Muscle of leg (tissue), 11 donors: ENCODE data around the gene PARD6A. TPM values are rescaled to one million over a fixed set of nuclear protein-coding genes. Genes with fewer than 3 reads are reported as not detected.

Experiments used
- DNase-seq: peaks from one replicate; pipeline ENCODE4 v3.0.0; 2013
- H3K27ac ChIP-seq: one replicate; pipeline ENCODE4 v1.5.1; 2013; ENCODE audit warnings: mild to moderate bottlenecking, low read length, control low read depth
- H3K27me3 ChIP-seq: one replicate; pipeline ENCODE4 v1.6.1; 2013; ENCODE audit warnings: low read length; ENCODE audit not compliant: control insufficient read depth, insufficient read depth
- H3K36me3 ChIP-seq: one replicate; pipeline ENCODE4 v1.6.1; 2013; ENCODE audit warnings: low read length; ENCODE audit not compliant: control insufficient read depth, insufficient read depth
- H3K4me1 ChIP-seq: one replicate; pipeline ENCODE4 v1.6.1; 2013; ENCODE audit warnings: low read length; ENCODE audit not compliant: control insufficient read depth, insufficient read depth
- H3K4me3 ChIP-seq: one replicate; pipeline ENCODE4 v1.5.1; 2013; ENCODE audit warnings: low read length, control low read depth
- H3K9me3 ChIP-seq: replicated peaks from 2 replicates; pipeline ENCODE4 v1.6.1; 2013; ENCODE audit warnings: low read depth, low read length; ENCODE audit not compliant: control insufficient read depth
- WGBS: methylation state at CpG from one replicate; pipeline ENCODE4 v1.1.5; 2013; ENCODE audit warnings: missing lambda C conversion rate; ENCODE audit not compliant: insufficient coverage; 5-methylcytosine and 5-hydroxymethylcytosine counted together
- polyA plus RNA-seq, 8 donors: library from polyadenylated mRNA; unstranded; fragments of 120-200 nt; gene quantifications; one replicate each; pipeline versions ENCODE4 v1.2.1 to v1.2.3, GENCODE V29; 2013; ENCODE audit warnings: inconsistent platforms in 1 of 8, low replicate concordance in 1 of 8; ENCODE audit not compliant: insufficient read length in 8 of 8, insufficient read depth in 1 of 8
- total RNA-seq: library from RNA; stranded (reverse); fragments of 120-200 nt; gene quantifications from one replicate; pipeline ENCODE4 v1.2.4, GENCODE V29; 2013

PARD6A gene
- total and polyA plus RNA-seq, 9 donors, result 0.59 to 1.8 (median 1.3) TPM

- no peaks in the 10 kb centered on the region for H3K9me3 ChIP-seq
- no peak overlapping the region for H3K27ac ChIP-seq
- no peaks in the 10 kb centered on the region for H3K4me1 ChIP-seq
- H3K27me3 ChIP-seq, result no peaks in the 10 kb centered on the region
- no CpG with 5 or more reads among the region's 5 CpGs for WGBS
- no peak overlapping the region for H3K4me3 ChIP-seq
- DNase-seq, result no peak
- peaks cover 5% of the 10 kb centered on the region for H3K36me3 ChIP-seq
Observed at GRCh38 chr16:67707790-67708189, 47.0 kb downstream of the PARD6A start.

GRCh38 chr16:67708368-67708771 is 47.6 kb downstream of the PARD6A start:
- H3K27ac ChIP-seq, result no peak overlapping the region
- H3K4me1 ChIP-seq, result no peaks in the 10 kb centered on the region
- peaks cover 7% of the 10 kb centered on the region for H3K36me3 ChIP-seq
- H3K27me3 ChIP-seq, result no peaks in the 10 kb centered on the region
- WGBS, result no CpG with 5 or more reads among the region's 2 CpGs
- no peaks in the 10 kb centered on the region for H3K9me3 ChIP-seq
- DNase-seq, result no peak
- no peak overlapping the region for H3K4me3 ChIP-seq

- H3K27me3 ChIP-seq, result no peaks in the 10 kb centered on the region
- H3K36me3 ChIP-seq, result peaks cover 12% of the 10 kb centered on the region
- H3K4me3 ChIP-seq, result no peak overlapping the region
- no peaks in the 10 kb centered on the region for H3K4me1 ChIP-seq
- DNase-seq, result no peak
- H3K9me3 ChIP-seq, result no peaks in the 10 kb centered on the region
- no CpG with 5 or more reads among the region's 1 CpG for WGBS
- H3K27ac ChIP-seq, result no peak overlapping the region
Observed at GRCh38 chr16:67709050-67709449, 48.3 kb downstream of the PARD6A start.

- H3K27ac ChIP-seq, result no peak overlapping the region
- no peak for DNase-seq
- H3K27me3 ChIP-seq, result no peaks in the 10 kb centered on the region
- H3K4me3 ChIP-seq, result no peak overlapping the region
- no peaks in the 10 kb centered on the region for H3K9me3 ChIP-seq
- H3K4me1 ChIP-seq, result no peaks in the 10 kb centered on the region
- H3K36me3 ChIP-seq, result peaks cover 7% of the 10 kb centered on the region
- WGBS, result 87% methylated on average over 3 of the region's 6 CpGs
Observed at GRCh38 chr16:67710607-67711006, 49.8 kb downstream of the PARD6A start.

Other genes starting within 250 kb of the PARD6A start
- 20.4 TPM for gene ZDHHC1, start 244.5 kb upstream of the PARD6A start, total RNA-seq
- gene ZDHHC1, start 244.5 kb upstream of the PARD6A start, polyA plus RNA-seq, result 10 to 100 TPM; 19.7 to 42.4 (median 26.0) TPM
- gene HSD11B2, start 229.8 kb upstream of the PARD6A start, total RNA-seq, result 5.3 TPM
- 10 to 100 TPM in 1 of 8 donors, 1 to 10 TPM in 7; 3.7 to 14.5 (median 7.9) TPM for gene HSD11B2, start 229.8 kb upstream of the PARD6A start, polyA plus RNA-seq
- 43.5 TPM for gene ATP6V0D1, start 179.8 kb upstream of the PARD6A start, total RNA-seq
- gene ATP6V0D1, start 179.8 kb upstream of the PARD6A start, polyA plus RNA-seq, result 10 to 100 TPM; 58.0 to 69.0 (median 67.0) TPM
- gene AGRP, start 177.4 kb upstream of the PARD6A start, total RNA-seq, result not detected
- not detected for gene AGRP, start 177.4 kb upstream of the PARD6A start, polyA plus RNA-seq
- gene RIPOR1, start 132.1 kb upstream of the PARD6A start, total RNA-seq, result 20.2 TPM
- gene RIPOR1, start 132.1 kb upstream of the PARD6A start, polyA plus RNA-seq, result 10 to 100 TPM; 34.8 to 59.5 (median 50.5) TPM
- gene CTCF, start 98.4 kb upstream of the PARD6A start, total RNA-seq, result 27.4 TPM
- gene CTCF, start 98.4 kb upstream of the PARD6A start, polyA plus RNA-seq, result 10 to 100 TPM; 37.6 to 52.3 (median 42.3) TPM
- 0.18 TPM for gene CARMIL2, start 15.8 kb upstream of the PARD6A start, total RNA-seq
- 1 to 10 TPM in 2 of 8 donors, under 1 TPM in 6; 0.17 to 1.2 (median 0.53) TPM for gene CARMIL2, start 15.8 kb upstream of the PARD6A start, polyA plus RNA-seq
- gene ACD, start 700 bp upstream of the PARD6A start, total RNA-seq, result 14.0 TPM
- 10 to 100 TPM; 13.7 to 19.3 (median 16.5) TPM for gene ACD, start 700 bp upstream of the PARD6A start, polyA plus RNA-seq
- gene ENKD1, start 5.8 kb downstream of the PARD6A start, total RNA-seq, result 10.2 TPM
- 10 to 100 TPM in 1 of 8 donors, 1 to 10 TPM in 7; 8.1 to 13.4 (median 9.0) TPM for gene ENKD1, start 5.8 kb downstream of the PARD6A start, polyA plus RNA-seq
- gene C16orf86, start 5.9 kb downstream of the PARD6A start, total RNA-seq, result 2.6 TPM
- 1 to 10 TPM; 2.1 to 4.3 (median 2.7) TPM for gene C16orf86, start 5.9 kb downstream of the PARD6A start, polyA plus RNA-seq
- gene GFOD2, start 58.4 kb downstream of the PARD6A start, total RNA-seq, result 11.4 TPM
- gene GFOD2, start 58.4 kb downstream of the PARD6A start, polyA plus RNA-seq, result 10 to 100 TPM; 13.1 to 18.3 (median 14.1) TPM
- gene RANBP10, start 145.6 kb downstream of the PARD6A start, total RNA-seq, result 7.1 TPM
- 10 to 100 TPM; 13.6 to 24.1 (median 20.4) TPM for gene RANBP10, start 145.6 kb downstream of the PARD6A start, polyA plus RNA-seq
- gene TSNAXIP1, start 145.9 kb downstream of the PARD6A start, total RNA-seq, result 0.89 TPM
- gene TSNAXIP1, start 145.9 kb downstream of the PARD6A start, polyA plus RNA-seq, result 1 to 10 TPM in 7 of 8 donors, under 1 TPM in 1; 0.80 to 1.9 (median 1.5) TPM
- gene THAP11, start 181.4 kb downstream of the PARD6A start, total RNA-seq, result 29.4 TPM
- 10 to 100 TPM; 25.3 to 29.5 (median 27.2) TPM for gene THAP11, start 181.4 kb downstream of the PARD6A start, polyA plus RNA-seq
- gene NUTF2, start 186.0 kb downstream of the PARD6A start, total RNA-seq, result 47.8 TPM
- gene NUTF2, start 186.0 kb downstream of the PARD6A start, polyA plus RNA-seq, result 100 to 1,000 TPM; 125 to 136 (median 128) TPM
- gene CENPT, start 186.7 kb downstream of the PARD6A start, total RNA-seq, result 32.0 TPM
- gene CENPT, start 186.7 kb downstream of the PARD6A start, polyA plus RNA-seq, result 10 to 100 TPM; 31.2 to 47.9 (median 39.8) TPM
- gene EDC4, start 212.1 kb downstream of the PARD6A start, total RNA-seq, result 56.9 TPM
- gene EDC4, start 212.1 kb downstream of the PARD6A start, polyA plus RNA-seq, result 100 to 1,000 TPM; 100 to 124 (median 114) TPM
- 0.75 TPM for gene NRN1L, start 223.9 kb downstream of the PARD6A start, total RNA-seq
- gene NRN1L, start 223.9 kb downstream of the PARD6A start, polyA plus RNA-seq, result 1 to 10 TPM in 1 of 8 donors, under 1 TPM in 5, not detected in 2; 0.24 to 1.3 (median 0.79) TPM
- gene PSKH1, start 232.3 kb downstream of the PARD6A start, total RNA-seq, result 8.6 TPM
- 10 to 100 TPM; 18.1 to 26.1 (median 24.5) TPM for gene PSKH1, start 232.3 kb downstream of the PARD6A start, polyA plus RNA-seq